GM12873 (cell line): ENCODE measurements around the gene SH3PXD2A.

Experiments
- CTCF ChIP-seq: IDR thresholded peaks from 2 replicates; pipeline ENCODE4 v1.5.1; 2012; ENCODE audit warnings: low read depth, mild to moderate bottlenecking, moderate library complexity, low read length, control low read depth; ENCODE audit not compliant: insufficient read depth; ENCODE audit errors: missing control alignments

SH3PXD2A gene

GRCh38 chr10:103714232-103714891 is 141.0 kb downstream of the SH3PXD2A start:
- no peak for TF ChIP-seq CTCF

GRCh38 chr10:103713676-103714075 is 141.7 kb downstream of the SH3PXD2A start:
- no peak for TF ChIP-seq CTCF

- peak; percentile 90 for TF ChIP-seq CTCF
These were observed 142.4 kb downstream of the SH3PXD2A start for GRCh38 chr10:103712898-103713498.

- TF ChIP-seq CTCF: no peak
These were observed 143.2 kb downstream of the SH3PXD2A start for GRCh38 chr10:103712146-103712545.

GRCh38 chr10:103711351-103711994 is 143.9 kb downstream of the SH3PXD2A start:
- TF ChIP-seq CTCF: peak; percentile 34

- TF ChIP-seq CTCF: no peak
These were observed 144.9 kb downstream of the SH3PXD2A start for GRCh38 chr10:103710490-103710889.

- no peak for TF ChIP-seq CTCF
These were observed 145.9 kb downstream of the SH3PXD2A start for GRCh38 chr10:103709341-103709920.
